Progenitor cell of endocrine pancreas (in vitro differentiated cells): ENCODE measurements around the gene CDKN3. TPM values are rescaled to one million over a fixed set of nuclear protein-coding genes. Genes with fewer than 3 reads are reported as not detected.

Source experiments
- DNase-seq: peaks from one replicate; pipeline ENCODE4 v3.0.0; 2021; ENCODE audit warnings: low spot score; ENCODE audit not compliant: unreplicated experiment
- H3K27ac Mint-ChIP-seq: 2 replicates; pipeline ENCODE4 v1.8.0; 2021; ENCODE audit warnings: mild to moderate bottlenecking, moderate library complexity, mixed read lengths
- H3K27me3 Mint-ChIP-seq: 2 replicates; pipeline ENCODE4 v1.8.0; 2021; ENCODE audit warnings: mixed read lengths
- H3K36me3 Mint-ChIP-seq: 2 replicates; pipeline ENCODE4 v1.8.0; 2022; ENCODE audit warnings: mixed read lengths; ENCODE audit not compliant: insufficient read depth
- H3K4me1 Mint-ChIP-seq: 2 replicates; pipeline ENCODE4 v1.8.0; 2021; ENCODE audit warnings: low read depth, mixed read lengths
- H3K4me3 Mint-ChIP-seq: 2 replicates; pipeline ENCODE4 v1.8.0; 2021; ENCODE audit warnings: low read depth, mild to moderate bottlenecking, moderate library complexity, mixed read lengths
- H3K9me3 Mint-ChIP-seq: 2 replicates; pipeline ENCODE4 v1.8.0; 2021; ENCODE audit warnings: low read depth, mixed read lengths
- total RNA-seq: library from RNA; stranded (reverse); gene quantifications from 2 replicates; pipeline ENCODE4 v1.2.1, GENCODE V29; 2021
- TF ChIP-seq, protein P1 (sequence below): fragments of 200-600 bp; sonication (generic); IDR thresholded peaks from one replicate; pipeline ENCODE4 v1.5.0; 2021; ENCODE audit warnings: antibody characterized with exemption, mild to moderate bottlenecking; ENCODE audit not compliant: unreplicated experiment

Gene CDKN3
- total RNA-seq, 1 donor from 2014 or later = 20.5 TPM

DNA sequence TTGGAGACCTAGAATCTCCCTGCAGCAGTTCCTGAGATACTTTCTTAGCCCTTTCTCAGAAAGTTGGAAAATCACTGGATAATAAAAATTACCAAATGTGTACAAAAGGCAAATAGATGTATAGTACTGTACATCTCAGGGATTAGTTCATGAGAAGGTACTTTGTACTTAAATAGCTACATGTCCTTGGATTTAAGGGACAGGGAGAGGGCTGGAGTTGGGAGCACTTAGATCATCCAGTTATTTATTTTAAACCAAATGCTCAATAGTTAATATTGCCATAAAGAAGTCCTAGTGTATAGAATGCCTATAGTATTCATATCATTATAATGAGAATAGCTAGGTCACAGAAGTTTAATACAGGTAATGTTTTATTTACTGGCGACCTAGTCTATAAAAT, 13.4 kb downstream of the CDKN3 start:
- H3K4me3 Mint-ChIP-seq = no peak overlapping the region
- DNase-seq = no peak
- no peaks in the 10 kb centered on the region for H3K9me3 Mint-ChIP-seq
- H3K4me1 Mint-ChIP-seq = no peaks in the 10 kb centered on the region
- H3K27me3 Mint-ChIP-seq = no peaks in the 10 kb centered on the region
- H3K27ac Mint-ChIP-seq = no peak overlapping the region
- peaks cover 28% of the 10 kb centered on the region for H3K36me3 Mint-ChIP-seq
- TF ChIP-seq, protein P1, sequence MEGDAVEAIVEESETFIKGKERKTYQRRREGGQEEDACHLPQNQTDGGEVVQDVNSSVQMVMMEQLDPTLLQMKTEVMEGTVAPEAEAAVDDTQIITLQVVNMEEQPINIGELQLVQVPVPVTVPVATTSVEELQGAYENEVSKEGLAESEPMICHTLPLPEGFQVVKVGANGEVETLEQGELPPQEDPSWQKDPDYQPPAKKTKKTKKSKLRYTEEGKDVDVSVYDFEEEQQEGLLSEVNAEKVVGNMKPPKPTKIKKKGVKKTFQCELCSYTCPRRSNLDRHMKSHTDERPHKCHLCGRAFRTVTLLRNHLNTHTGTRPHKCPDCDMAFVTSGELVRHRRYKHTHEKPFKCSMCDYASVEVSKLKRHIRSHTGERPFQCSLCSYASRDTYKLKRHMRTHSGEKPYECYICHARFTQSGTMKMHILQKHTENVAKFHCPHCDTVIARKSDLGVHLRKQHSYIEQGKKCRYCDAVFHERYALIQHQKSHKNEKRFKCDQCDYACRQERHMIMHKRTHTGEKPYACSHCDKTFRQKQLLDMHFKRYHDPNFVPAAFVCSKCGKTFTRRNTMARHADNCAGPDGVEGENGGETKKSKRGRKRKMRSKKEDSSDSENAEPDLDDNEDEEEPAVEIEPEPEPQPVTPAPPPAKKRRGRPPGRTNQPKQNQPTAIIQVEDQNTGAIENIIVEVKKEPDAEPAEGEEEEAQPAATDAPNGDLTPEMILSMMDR = no peak

DNA sequence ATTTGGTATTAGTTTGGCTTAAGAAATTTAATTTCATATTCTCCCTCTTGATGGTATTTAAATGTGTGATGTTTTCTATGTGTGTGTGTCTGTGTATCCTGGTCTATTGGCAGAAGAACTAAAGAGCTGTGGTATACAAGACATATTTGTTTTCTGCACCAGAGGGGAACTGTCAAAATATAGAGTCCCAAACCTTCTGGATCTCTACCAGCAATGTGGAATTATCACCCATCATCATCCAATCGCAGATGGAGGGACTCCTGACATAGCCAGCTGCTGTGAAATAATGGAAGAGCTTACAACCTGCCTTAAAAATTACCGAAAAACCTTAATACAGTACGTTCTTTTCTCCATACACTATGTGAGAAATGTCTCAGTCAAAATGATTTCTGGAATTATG, 14.6 kb downstream of the CDKN3 start:
- Mint-ChIP-seq H3K27ac (no peak overlapping the region), H3K36me3 (peaks cover 22% of the 10 kb centered on the region), H3K27me3 (no peaks in the 10 kb centered on the region), H3K4me3 (no peak overlapping the region), H3K4me1 (no peaks in the 10 kb centered on the region), H3K9me3 (no peaks in the 10 kb centered on the region)
- TF ChIP-seq, protein P1 = no peak
- DNase-seq = no peak

DNA sequence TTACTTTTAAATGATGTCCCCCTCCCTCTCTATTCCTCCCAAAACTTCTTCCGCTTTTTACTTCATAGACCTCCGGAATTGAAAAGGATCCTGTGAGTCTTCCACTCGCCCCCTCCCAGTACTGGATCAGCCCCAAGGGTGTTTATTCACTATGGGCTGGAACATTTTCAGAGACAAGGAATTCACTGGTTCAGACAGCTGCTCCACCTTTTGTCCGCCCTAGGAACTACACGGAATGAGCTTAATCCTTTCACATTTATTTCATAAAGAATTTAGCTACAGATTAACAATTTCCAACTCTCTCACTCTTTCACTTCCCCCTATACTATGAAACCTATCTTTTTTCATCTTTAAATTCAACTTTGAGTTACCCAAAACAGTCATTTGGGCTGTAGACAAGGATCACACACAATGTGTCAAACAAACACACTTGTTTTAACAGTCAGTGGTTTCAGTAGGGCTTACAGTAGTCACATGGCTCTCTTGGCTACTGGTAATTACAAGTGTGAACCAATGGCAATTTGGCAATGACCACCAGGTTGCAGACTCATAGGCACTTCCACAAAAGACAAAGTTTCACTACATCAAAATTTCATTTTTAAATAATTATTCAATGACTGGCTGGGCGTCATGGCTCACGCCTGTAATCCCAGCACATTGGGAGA, 23.8 kb downstream of the CDKN3 start:
- peak overlapping the region; percentile 19 for H3K27ac Mint-ChIP-seq

DNA sequence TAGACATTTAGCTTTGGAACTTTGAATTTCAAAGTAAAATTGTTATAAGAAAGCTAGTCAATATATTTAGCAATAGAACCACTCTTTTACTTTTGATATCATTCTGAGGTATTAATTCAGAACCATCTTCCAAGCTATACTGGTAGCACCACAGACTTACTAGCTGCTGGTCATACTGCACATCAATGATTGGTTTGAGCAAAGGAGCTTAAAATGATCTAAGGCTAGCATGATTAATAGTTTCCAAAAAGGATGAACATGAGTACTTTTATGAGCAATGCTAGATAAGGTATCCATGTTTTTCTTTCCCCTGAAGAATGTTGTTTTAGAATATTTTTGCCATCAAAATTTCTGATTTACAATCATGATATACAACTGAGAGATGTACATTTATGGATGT, 27.2 kb downstream of the CDKN3 start:
- Mint-ChIP-seq H3K9me3 (no peaks in the 10 kb centered on the region), H3K27me3 (no peaks in the 10 kb centered on the region), H3K4me1 (peaks cover 19% of the 10 kb centered on the region), H3K27ac (no peak overlapping the region), H3K4me3 (no peak overlapping the region), H3K36me3 (peaks cover 5% of the 10 kb centered on the region)
- no peak for DNase-seq
- TF ChIP-seq, protein P1 = no peak

More for the DNA sequence above, 23.8 kb downstream of the CDKN3 start:
- TF ChIP-seq, protein P1 = peak; percentile 59
- peaks cover 3% of the 10 kb centered on the region for H3K36me3 Mint-ChIP-seq
- no peaks in the 10 kb centered on the region for H3K9me3 Mint-ChIP-seq
- no peaks in the 10 kb centered on the region for H3K27me3 Mint-ChIP-seq
- peaks cover 14% of the 10 kb centered on the region for H3K4me1 Mint-ChIP-seq
- DNase-seq = no peak
- H3K4me3 Mint-ChIP-seq = no peak overlapping the region

DNA sequence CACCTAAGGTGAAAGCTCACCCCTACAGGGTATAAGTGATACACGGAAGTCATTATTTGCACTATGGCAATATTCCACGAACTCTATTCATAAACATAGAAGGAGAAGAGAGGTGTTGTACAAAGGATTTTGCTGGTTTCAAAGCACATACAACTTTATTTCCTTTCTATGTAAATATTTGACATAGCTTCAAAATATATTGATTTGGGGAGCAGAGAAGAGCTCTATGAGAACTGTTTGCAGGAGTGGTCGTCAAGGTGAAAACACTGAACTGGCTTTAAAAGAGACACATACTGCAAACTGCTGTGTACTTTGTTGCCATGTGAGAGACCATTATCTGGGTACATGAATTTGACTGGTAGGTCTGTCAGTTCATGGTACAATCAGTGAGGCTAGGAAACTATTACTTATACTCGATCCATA, 27.7 kb downstream of the CDKN3 start:
- no peaks in the 10 kb centered on the region for H3K9me3 Mint-ChIP-seq
- DNase-seq = no peak
- H3K4me1 Mint-ChIP-seq = peaks cover 19% of the 10 kb centered on the region
- peaks cover 7% of the 10 kb centered on the region for H3K36me3 Mint-ChIP-seq
- no peaks in the 10 kb centered on the region for H3K27me3 Mint-ChIP-seq
- H3K4me3 Mint-ChIP-seq = no peak overlapping the region
- no peak overlapping the region for H3K27ac Mint-ChIP-seq
- TF ChIP-seq, protein P1 = no peak
